Nephron (organoid): ENCODE measurements around the gene RETREG3.

ENCODE experiments used
- H3K27ac Mint-ChIP-seq, 3 experiments: 2 replicates each; pipeline ENCODE4 v1.8.0; 2020; ENCODE audit warnings: mixed read lengths in 3 of 3, mild to moderate bottlenecking in 2 of 3, moderate library complexity in 1 of 3
- H3K27me3 Mint-ChIP-seq: 2 replicates; pipeline ENCODE4 v1.8.0; 2021; ENCODE audit warnings: low read depth, mild to moderate bottlenecking, moderate library complexity, mixed read lengths
- H3K36me3 Mint-ChIP-seq: 2 replicates; pipeline ENCODE4 v1.8.0; 2020; ENCODE audit warnings: low read depth, mixed read lengths
- H3K4me1 Mint-ChIP-seq: 2 replicates; pipeline ENCODE4 v1.8.0; 2020; ENCODE audit warnings: mixed read lengths
- H3K4me3 Mint-ChIP-seq, 3 experiments: 2 replicates each; pipeline ENCODE4 v1.8.0; 2020; ENCODE audit warnings: mild to moderate bottlenecking in 3 of 3, mixed read lengths in 3 of 3, moderate library complexity in 2 of 3
- H3K9me3 Mint-ChIP-seq: 2 replicates; pipeline ENCODE4 v1.8.0; 2020; ENCODE audit warnings: mixed read lengths
- CTCF ChIP-seq, 3 experiments: fragments of 200-600 bp; sonication (generic); IDR thresholded peaks; one replicate each; pipeline ENCODE4 v1.5.0; 2021; ENCODE audit warnings: antibody characterized with exemption in 3 of 3; ENCODE audit not compliant: unreplicated experiment in 3 of 3

RETREG3 gene

GRCh38 chr17:42574463-42574862 is 34.7 kb downstream of the RETREG3 start:
- peaks cover 57% of the 10 kb centered on the region for H3K36me3 Mint-ChIP-seq
- peaks cover 31% of the 10 kb centered on the region for H3K4me1 Mint-ChIP-seq
- no peaks in the 10 kb centered on the region for H3K9me3 Mint-ChIP-seq
- no peaks in the 10 kb centered on the region for H3K27me3 Mint-ChIP-seq
- no peak overlapping the region for H3K27ac Mint-ChIP-seq
- TF ChIP-seq CTCF (IDR thresholded peaks at IDR 0.05; ENCODE audit: unreplicated experiment in 3 of 3), result no peak
- peak overlapping the region in 1 of 3 experiments; percentile 51 for H3K4me3 Mint-ChIP-seq

GRCh38 chr17:42573095-42573494 is 36.1 kb downstream of the RETREG3 start:
- TF ChIP-seq CTCF (IDR thresholded peaks at IDR 0.05; ENCODE audit: unreplicated experiment in 3 of 3), result no peak
- H3K27ac Mint-ChIP-seq, result no peak overlapping the region
- no peaks in the 10 kb centered on the region for H3K27me3 Mint-ChIP-seq
- H3K4me1 Mint-ChIP-seq, result peaks cover 26% of the 10 kb centered on the region
- H3K36me3 Mint-ChIP-seq, result peaks cover 62% of the 10 kb centered on the region
- no peaks in the 10 kb centered on the region for H3K9me3 Mint-ChIP-seq
- peak overlapping the region in 1 of 3 experiments; percentile 6 for H3K4me3 Mint-ChIP-seq

DNA sequence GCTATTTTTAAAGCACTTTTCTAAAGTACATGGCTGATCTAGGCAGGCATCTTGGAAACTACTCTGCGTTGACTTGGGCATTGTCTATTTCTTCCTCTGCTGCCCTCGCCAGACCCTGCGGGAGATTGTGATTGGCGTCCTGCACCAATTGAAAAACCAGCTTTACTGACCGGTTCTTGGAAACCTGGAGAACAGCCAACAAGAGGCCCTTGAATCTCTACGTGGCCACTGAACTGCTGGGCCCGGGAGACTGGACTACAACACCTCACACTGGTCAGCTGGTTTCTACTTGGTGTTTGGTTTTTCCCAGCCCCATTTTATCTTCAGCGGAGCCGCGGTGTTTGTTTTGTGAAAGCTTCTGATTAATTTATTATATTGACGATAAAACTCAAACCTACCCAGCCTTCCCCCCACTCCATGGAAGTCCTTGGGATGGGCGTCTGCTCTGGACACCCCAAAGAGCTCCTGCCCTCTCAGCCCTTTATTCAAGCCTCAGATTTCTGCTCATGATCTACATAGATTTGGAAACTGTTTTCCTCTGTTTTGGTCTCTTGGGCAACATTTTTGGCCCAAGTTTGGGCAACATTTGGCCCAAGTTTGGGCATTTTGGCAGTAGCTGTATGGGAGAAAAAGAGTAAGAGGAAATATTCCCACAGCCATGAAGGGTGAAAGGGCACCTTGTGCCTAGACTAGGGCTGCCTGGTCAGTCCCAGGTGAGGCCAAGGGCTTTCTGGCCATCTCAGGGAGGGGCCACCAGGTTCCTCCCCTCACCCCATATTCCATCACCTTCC is 37.5 kb downstream of the RETREG3 start:
- peaks cover 19% of the 10 kb centered on the region for H3K4me1 Mint-ChIP-seq
- no peaks in the 10 kb centered on the region for H3K27me3 Mint-ChIP-seq
- no peaks in the 10 kb centered on the region for H3K9me3 Mint-ChIP-seq
- H3K27ac Mint-ChIP-seq, result no peak overlapping the region
- TF ChIP-seq CTCF (IDR thresholded peaks at IDR 0.05; ENCODE audit: unreplicated experiment in 3 of 3), result no peak
- peaks cover 66% of the 10 kb centered on the region for H3K36me3 Mint-ChIP-seq
- peak overlapping the region in 1 of 3 experiments; percentile 43 for H3K4me3 Mint-ChIP-seq

DNA sequence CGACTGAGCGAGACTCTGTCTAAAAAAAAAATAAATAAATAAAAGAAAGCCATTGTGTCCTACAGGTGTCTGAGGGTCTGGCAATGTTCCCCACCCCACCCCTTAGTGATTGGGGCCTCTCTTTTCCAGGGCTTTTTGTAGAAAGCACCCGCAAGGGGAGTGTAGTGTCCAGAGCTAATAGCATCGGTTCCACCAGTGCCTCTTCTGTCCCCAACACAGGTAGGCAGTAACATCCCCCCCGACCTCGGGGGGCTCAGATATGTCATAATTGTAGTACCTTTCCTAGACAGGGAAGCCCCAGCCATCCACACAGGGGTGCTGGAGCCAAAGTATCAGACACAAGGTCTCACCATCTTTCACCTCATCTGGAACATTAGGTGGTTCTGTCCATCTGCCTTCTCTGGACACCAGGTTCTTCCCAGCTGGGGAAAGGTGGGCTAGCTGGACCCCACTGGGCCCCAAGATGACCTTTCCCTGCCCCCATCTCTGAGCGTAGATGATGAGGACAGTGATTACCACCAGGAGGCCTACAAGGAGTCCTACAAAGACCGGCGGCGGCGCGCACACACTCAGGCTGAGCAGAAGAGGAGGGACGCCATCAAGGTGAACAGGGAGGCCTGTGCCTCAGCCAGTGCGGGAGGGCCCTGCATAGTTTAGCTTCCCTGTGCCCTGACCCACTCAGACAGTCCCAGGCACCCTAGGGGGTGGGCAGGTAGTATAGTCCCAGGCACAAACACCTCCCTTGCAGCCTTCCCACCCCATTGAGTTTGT is 40.6 kb downstream of the RETREG3 start:
- H3K27me3 Mint-ChIP-seq, result no peaks in the 10 kb centered on the region
- H3K36me3 Mint-ChIP-seq, result peaks cover 49% of the 10 kb centered on the region
- no peak overlapping the region for H3K27ac Mint-ChIP-seq
- H3K4me1 Mint-ChIP-seq, result peaks cover 9% of the 10 kb centered on the region
- H3K4me3 Mint-ChIP-seq, result peak overlapping the region; percentile 67 to 93 (median 71)
- H3K9me3 Mint-ChIP-seq, result no peaks in the 10 kb centered on the region
- TF ChIP-seq CTCF (IDR thresholded peaks at IDR 0.05; ENCODE audit: unreplicated experiment in 3 of 3), result no peak

DNA sequence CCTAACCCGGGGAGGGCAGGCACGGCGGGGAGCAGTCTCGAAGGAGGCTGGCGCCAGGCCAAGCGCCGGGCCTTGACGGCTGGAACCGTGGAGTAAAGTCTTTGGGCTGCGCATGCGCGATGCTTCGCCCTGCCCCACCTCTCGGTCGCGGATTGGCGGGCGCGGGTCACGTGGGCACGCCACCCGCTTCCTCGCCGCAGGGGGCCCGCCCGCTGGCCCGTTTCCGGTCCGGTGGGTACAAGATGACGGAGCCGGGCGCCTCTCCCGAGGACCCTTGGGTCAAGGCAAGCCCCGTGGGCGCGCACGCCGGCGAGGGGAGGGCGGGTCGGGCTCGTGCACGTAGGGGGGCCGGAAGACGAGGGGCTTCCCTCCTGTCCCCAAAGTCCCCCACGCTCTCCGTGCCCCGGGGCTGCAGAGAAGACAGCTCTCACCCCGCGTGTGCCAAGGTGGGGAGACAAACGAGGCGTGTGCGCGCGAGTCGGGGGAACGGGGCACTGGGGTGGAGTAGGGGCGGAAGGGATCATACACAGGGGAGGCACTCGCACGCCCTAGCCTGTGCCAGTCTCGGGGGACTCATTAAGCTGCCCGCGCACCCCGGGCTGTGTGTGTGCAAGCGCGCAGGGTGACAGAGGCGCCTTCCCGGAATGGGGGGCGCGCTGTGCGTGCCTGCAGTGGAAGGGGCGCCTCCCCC is 42.1 kb downstream of the RETREG3 start, which contains the start of gene MLX:
Gene MLX (plus strand): TSS at position 218 of the 691 bp plus-strand sequence. CDS start 25 bp downstream, at position 243.
- Mint-ChIP-seq H3K27me3 (no peaks in the 10 kb centered on the region), H3K9me3 (no peaks in the 10 kb centered on the region), H3K4me1 (peaks cover 12% of the 10 kb centered on the region), H3K4me3 (peak within 1 kb of the TSS; percentile 93 to 97 (median 96)), H3K36me3 (peaks cover 36% of the 10 kb centered on the region), H3K27ac (peak within 1 kb of the TSS; percentile 75 to 89 (median 88))
- no peak for TF ChIP-seq CTCF (IDR thresholded peaks at IDR 0.05; ENCODE audit: unreplicated experiment in 3 of 3)
